Naive thymus-derived CD4-positive, alpha-beta T cell (primary cell): Measurements from ENCODE around the gene FSTL5. TPM values are rescaled to one million over a fixed set of nuclear protein-coding genes. Genes with fewer than 3 reads are reported as not detected.
"Not testable (repeated sequence)": the region's sequence is repeated elsewhere in the genome, so short reads cannot be mapped to it uniquely, and the experiment has no call there.

Experiments used
- ATAC-seq: fragments of 150-1000 bp; cut with Tn5 transposase; 2 replicates; pipeline ENCODE4 v1.10.0; 2021; ENCODE audit warnings: mild to moderate bottlenecking, moderate library complexity
- CTCF ChIA-PET: fragments of 350-600 bp; sonication (Branson Sonifier 250); formaldehyde crosslinking; loops from one replicate; lab custom pipeline; 2021; ENCODE audit warnings: antibody characterized with exemption; lab: Charles Lee
- POLR2A ChIA-PET: fragments of 350-600 bp; sonication (Branson Sonifier 250); formaldehyde crosslinking; loops from one replicate; lab custom pipeline; 2021; ENCODE audit warnings: antibody characterized with exemption, inconsistent platforms; lab: Charles Lee
- DNase-seq, 9 donors: peaks; one replicate each; pipeline versions ENCODE4 v3.0.0 to v3.0.0-alpha.2; 2020 to 2022; ENCODE audit warnings: mixed read lengths in 1 of 9
- H3K27ac ChIP-seq: one replicate; pipeline ENCODE4 v1.7.0; 2013; ENCODE audit warnings: mild to moderate bottlenecking, low read depth, low read length, moderate library complexity
- H3K27me3 ChIP-seq, 2 donors: one replicate each; pipeline ENCODE4 v1.7.0; 2013; ENCODE audit warnings: low read length in 2 of 2, mild to moderate bottlenecking in 2 of 2, moderate library complexity in 2 of 2; ENCODE audit not compliant: control insufficient read depth in 2 of 2, insufficient read depth in 2 of 2
- H3K36me3 ChIP-seq, 3 experiments: 1 replicate in 2 of 3; 2 replicates in 1 of 3; pipeline ENCODE4 v1.7.0; 2013; ENCODE audit warnings: low read length in 3 of 3, mild to moderate bottlenecking in 3 of 3, moderate library complexity in 1 of 3; ENCODE audit not compliant: insufficient read depth in 3 of 3, control insufficient read depth in 2 of 3
- H3K4me1 ChIP-seq, 2 donors: one replicate each; pipeline ENCODE4 v1.7.0; 2013; ENCODE audit warnings: low read length in 2 of 2, mild to moderate bottlenecking in 2 of 2, moderate library complexity in 1 of 2; ENCODE audit not compliant: control insufficient read depth in 2 of 2, insufficient read depth in 2 of 2
- H3K4me3 ChIP-seq: 2 replicates; pipeline ENCODE4 v1.7.0; 2013; ENCODE audit warnings: mild to moderate bottlenecking, low read length
- H3K9me3 ChIP-seq, 3 experiments: 1 replicate in 2 of 3; 2 replicates in 1 of 3; pipeline ENCODE4 v1.7.0; 2013; ENCODE audit warnings: low read length in 3 of 3; ENCODE audit not compliant: control insufficient read depth in 2 of 3
- H3K27ac Mint-ChIP-seq, 9 donors: one replicate each; pipeline ENCODE4 v1.8.0; 2020 to 2022; ENCODE audit warnings: mixed read lengths in 9 of 9, mild to moderate bottlenecking in 8 of 9, moderate library complexity in 5 of 9, inconsistent platforms in 2 of 9
- H3K27me3 Mint-ChIP-seq, 5 donors: one replicate each; pipeline ENCODE4 v1.8.0; 2021 to 2022; ENCODE audit warnings: mixed read lengths in 5 of 5, mild to moderate bottlenecking in 1 of 5
- H3K36me3 Mint-ChIP-seq, 5 donors: one replicate each; pipeline ENCODE4 v1.8.0; 2020 to 2022; ENCODE audit warnings: mixed read lengths in 5 of 5, mild to moderate bottlenecking in 3 of 5, inconsistent platforms in 1 of 5
- H3K4me1 Mint-ChIP-seq, 7 donors: one replicate each; pipeline ENCODE4 v1.8.0; 2020 to 2022; ENCODE audit warnings: mixed read lengths in 7 of 7, mild to moderate bottlenecking in 3 of 7, inconsistent platforms in 1 of 7
- H3K4me3 Mint-ChIP-seq, 10 donors: one replicate each; pipeline ENCODE4 v1.8.0; 2020 to 2022; ENCODE audit warnings: mild to moderate bottlenecking in 10 of 10, mixed read lengths in 10 of 10, moderate library complexity in 6 of 10, inconsistent platforms in 2 of 10
- H3K9me3 Mint-ChIP-seq, 11 donors: one replicate each; pipeline ENCODE4 v1.8.0; 2020 to 2022; ENCODE audit warnings: mixed read lengths in 11 of 11, mild to moderate bottlenecking in 4 of 11, inconsistent platforms in 1 of 11, moderate library complexity in 1 of 11
- intact Hi-C, 2 donors: fragments of 100-400 bp; cut with micrococcal nuclease; formaldehyde crosslinking; loops; one replicate each; pipeline ENCODE4 v1.15.1; 2023
- polyA plus RNA-seq, 2 donors: library from polyadenylated mRNA; unstranded; fragments of 300-500 nt; fragmentation: Illumina TruSeq; gene quantifications; one replicate each; pipeline ENCODE4 v1.2.3, GENCODE V29; 2021
- total RNA-seq, 6 experiments: library from RNA in 5 of 6; stranded (reverse) in 5 of 6; gene quantifications; 1 replicate in 5 of 6; 2 replicates in 1 of 6; pipeline ENCODE4 v1.2.3 and lab custom pipeline; 2021 to 2026

FSTL5 gene
- total and polyA plus RNA-seq, 7 experiments from 2014 or later: not detected

- ChIA-PET POLR2A (no interaction called here), CTCF (no interaction called here)
- Mint-ChIP-seq H3K27ac (no peak overlapping the region), H3K9me3 (peaks cover 0 to 9% (median 0%) of the 10 kb centered on the region in 11 donors), H3K4me1 (no peaks in the 10 kb centered on the region), H3K4me3 (no peak overlapping the region), H3K27me3 (no peaks in the 10 kb centered on the region), H3K36me3 (no peaks in the 10 kb centered on the region)
- intact Hi-C loops: no loop called here
- Histone ChIP-seq H3K4me1 (no peaks in the 10 kb centered on the region), H3K27me3 (no peaks in the 10 kb centered on the region), H3K27ac (no peak overlapping the region), H3K4me3 (no peak overlapping the region), H3K9me3 (peaks cover 0 to 4% (median 0%) of the 10 kb centered on the region in 3 experiments), H3K36me3 (no peaks in the 10 kb centered on the region)
- DNase-seq (no peak), ATAC-seq (no peak)
Measured at GRCh38 chr4:162104459-162105124, 59.2 kb downstream of the FSTL5 start.

GRCh38 chr4:162103908-162104307 lies 59.9 kb downstream of the FSTL5 start:
- H3K9me3 Mint-ChIP-seq: peaks cover 0 to 14% (median 0%) of the 10 kb centered on the region in 11 donors
- POLR2A ChIA-PET, CTCF ChIA-PET, H3K36me3 Mint-ChIP-seq, H3K4me3 Mint-ChIP-seq, H3K27me3 ChIP-seq, H3K4me1 Mint-ChIP-seq, H3K36me3 ChIP-seq, H3K27me3 Mint-ChIP-seq, H3K9me3 ChIP-seq, DNase-seq, H3K4me3 ChIP-seq, H3K4me1 ChIP-seq, ATAC-seq, H3K27ac ChIP-seq, intact Hi-C loops, H3K27ac Mint-ChIP-seq: not testable (repeated sequence)

GRCh38 chr4:162102713-162103112 lies 61.1 kb downstream of the FSTL5 start:
- no peaks in the 10 kb centered on the region for H3K36me3 Mint-ChIP-seq
- ChIA-PET POLR2A (no interaction called here), CTCF (no interaction called here)
- Histone ChIP-seq H3K36me3 (no peaks in the 10 kb centered on the region), H3K27ac (no peak overlapping the region), H3K27me3 (no peaks in the 10 kb centered on the region), H3K4me3 (no peak overlapping the region), H3K9me3 (peaks cover 0 to 4% (median 0%) of the 10 kb centered on the region in 3 experiments), H3K4me1 (no peaks in the 10 kb centered on the region)
- H3K4me3 Mint-ChIP-seq: no peak overlapping the region
- no peaks in the 10 kb centered on the region for H3K27me3 Mint-ChIP-seq
- ATAC-seq (no peak), DNase-seq (no peak)
- no peaks in the 10 kb centered on the region for H3K4me1 Mint-ChIP-seq
- intact Hi-C loops: no loop called here
- no peak overlapping the region for H3K27ac Mint-ChIP-seq
- H3K9me3 Mint-ChIP-seq: peaks cover 0 to 23% (median 0%) of the 10 kb centered on the region in 11 donors

- intact Hi-C loops: no loop called here
- Mint-ChIP-seq H3K27ac (no peak overlapping the region), H3K4me1 (no peaks in the 10 kb centered on the region), H3K36me3 (no peaks in the 10 kb centered on the region), H3K27me3 (no peaks in the 10 kb centered on the region), H3K9me3 (peaks cover 0 to 23% (median 0%) of the 10 kb centered on the region in 11 donors), H3K4me3 (no peak overlapping the region)
- CTCF ChIA-PET: no interaction called here
- Histone ChIP-seq H3K4me1 (no peaks in the 10 kb centered on the region), H3K36me3 (no peaks in the 10 kb centered on the region), H3K27me3 (no peaks in the 10 kb centered on the region), H3K9me3 (peaks cover 0 to 4% (median 0%) of the 10 kb centered on the region in 3 experiments), H3K27ac (no peak overlapping the region), H3K4me3 (no peak overlapping the region)
- POLR2A ChIA-PET: no interaction called here
- no peak for DNase-seq
- no peak for ATAC-seq
Measured at GRCh38 chr4:162101337-162101736, 62.5 kb downstream of the FSTL5 start.

DNA sequence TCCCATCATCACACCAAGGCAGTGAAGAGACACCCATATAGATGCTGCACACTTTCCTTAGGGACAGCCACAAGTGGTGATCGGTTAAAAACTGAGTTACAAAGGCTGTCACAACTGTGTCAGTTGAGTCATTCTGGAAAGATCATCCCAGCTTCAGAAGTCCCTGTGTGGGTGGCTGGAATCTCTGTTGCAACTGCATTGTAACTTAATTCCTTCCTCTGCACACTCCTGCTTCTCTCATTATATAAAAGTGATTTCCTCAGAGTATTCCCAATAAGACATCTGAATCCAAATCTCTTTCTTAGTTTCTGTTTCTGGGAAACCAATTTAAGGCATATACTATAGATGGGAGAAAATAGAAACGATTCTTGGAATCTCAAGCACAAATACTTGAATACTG lies 88.1 kb downstream of the FSTL5 start:
- H3K4me1 Mint-ChIP-seq: no peaks in the 10 kb centered on the region
- H3K36me3 ChIP-seq: no peaks in the 10 kb centered on the region
- POLR2A ChIA-PET: no interaction called here
- H3K27me3 ChIP-seq: no peaks in the 10 kb centered on the region
- no peaks in the 10 kb centered on the region for H3K36me3 Mint-ChIP-seq
- no peak for ATAC-seq
- intact Hi-C loops: no loop called here
- peaks cover 0 to 5% (median 2%) of the 10 kb centered on the region in 11 donors for H3K9me3 Mint-ChIP-seq
- no peak for DNase-seq
- no peak overlapping the region for H3K4me3 Mint-ChIP-seq
- H3K4me1 ChIP-seq: no peaks in the 10 kb centered on the region
- no peaks in the 10 kb centered on the region for H3K9me3 ChIP-seq
- no peak overlapping the region for H3K27ac Mint-ChIP-seq
- H3K27ac ChIP-seq: no peak overlapping the region
- no peaks in the 10 kb centered on the region for H3K27me3 Mint-ChIP-seq
- CTCF ChIA-PET: no interaction called here
- no peak overlapping the region for H3K4me3 ChIP-seq

- H3K4me3 Mint-ChIP-seq: no peak overlapping the region
Measured at GRCh38 chr4:162061214-162061613, 102.6 kb downstream of the FSTL5 start.

DNA sequence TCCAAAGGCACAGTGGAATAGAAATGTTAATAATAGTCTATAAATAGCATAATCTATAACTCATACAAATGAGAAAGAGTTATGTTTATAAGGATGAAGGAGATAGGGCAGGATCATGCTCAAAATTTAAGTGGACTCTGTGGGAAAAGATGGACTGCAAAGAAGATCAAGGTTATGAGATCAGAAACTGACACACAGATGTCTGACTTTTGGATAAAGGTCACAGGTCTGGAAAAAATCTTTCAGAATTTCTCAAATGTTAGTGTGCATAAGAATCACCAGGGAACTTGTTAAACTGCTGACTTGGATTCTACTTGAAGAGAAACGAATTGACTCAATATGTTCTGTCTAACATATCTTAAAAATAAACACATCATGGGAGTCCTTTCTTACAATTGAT lies 104.1 kb downstream of the FSTL5 start:
- no peak overlapping the region for H3K4me3 Mint-ChIP-seq
- ChIA-PET CTCF (no interaction called here), POLR2A (no interaction called here)
- H3K27ac ChIP-seq: no peak overlapping the region
- no peak overlapping the region for H3K4me3 ChIP-seq
- no peaks in the 10 kb centered on the region for H3K36me3 ChIP-seq
- DNase-seq (no peak), ATAC-seq (no peak)
- no peaks in the 10 kb centered on the region for H3K4me1 ChIP-seq
- no peak overlapping the region for H3K27ac Mint-ChIP-seq
- intact Hi-C loops: no loop called here
- no peaks in the 10 kb centered on the region for H3K9me3 ChIP-seq
- no peaks in the 10 kb centered on the region for H3K36me3 Mint-ChIP-seq
- H3K9me3 Mint-ChIP-seq: peaks cover 0 to 6% (median 0%) of the 10 kb centered on the region in 11 donors
- H3K27me3 ChIP-seq: no peaks in the 10 kb centered on the region
- H3K27me3 Mint-ChIP-seq: no peaks in the 10 kb centered on the region
- H3K4me1 Mint-ChIP-seq: no peaks in the 10 kb centered on the region

More at GRCh38 chr4:162061214-162061613, 102.6 kb downstream of the FSTL5 start:
- H3K9me3 ChIP-seq: no peaks in the 10 kb centered on the region
- ChIA-PET POLR2A (no interaction called here), CTCF (no interaction called here)
- no peak overlapping the region for H3K27ac ChIP-seq
- no peaks in the 10 kb centered on the region for H3K27me3 ChIP-seq
- intact Hi-C loops: no loop called here
- peaks cover 0 to 9% (median 0%) of the 10 kb centered on the region in 11 donors for H3K9me3 Mint-ChIP-seq
- no peaks in the 10 kb centered on the region for H3K27me3 Mint-ChIP-seq
- no peaks in the 10 kb centered on the region for H3K36me3 ChIP-seq
- H3K27ac Mint-ChIP-seq: no peak overlapping the region
- no peaks in the 10 kb centered on the region for H3K36me3 Mint-ChIP-seq
- DNase-seq (no peak), ATAC-seq (no peak)
- H3K4me1 ChIP-seq: no peaks in the 10 kb centered on the region
- no peaks in the 10 kb centered on the region for H3K4me1 Mint-ChIP-seq
- H3K4me3 ChIP-seq: no peak overlapping the region
